Stimulated activated CD8-positive, alpha-beta memory T cell treated with anti-CD3 and anti-CD28 coated beads, Interleukin-15, amount 100 ng/mL, for 48 hours (primary cell): Measurements from ENCODE around the gene SDE2.
"Not testable (repeated sequence)": the region's sequence is repeated elsewhere in the genome, so short reads cannot be mapped to it uniquely, and the experiment has no call there.

Experiments
- DNase-seq, 2 donors: peaks; one replicate each; pipeline ENCODE4 v3.0.0-alpha.2; 2020; ENCODE audit warnings: low read depth in 2 of 2

The SDE2 gene

DNA sequence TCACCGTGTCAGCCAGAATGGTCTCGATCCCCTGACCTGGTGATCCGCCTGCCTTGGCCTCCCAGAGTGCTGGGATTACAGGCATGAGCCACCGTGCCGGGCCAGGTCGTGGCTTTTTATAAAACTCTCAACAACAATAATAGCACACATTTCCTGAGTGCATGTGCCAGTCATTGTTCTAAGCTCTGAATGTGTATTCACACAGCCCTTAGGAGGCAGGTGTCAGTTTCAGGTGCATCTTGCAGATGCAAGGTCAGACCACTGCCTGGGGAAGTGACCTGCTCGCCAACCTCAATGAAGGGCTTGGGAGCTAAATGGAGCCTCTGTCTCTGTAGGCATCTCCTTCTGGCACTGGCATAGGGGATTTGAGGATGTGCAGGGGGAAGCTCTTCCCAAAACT is 56.6 kb downstream of the SDE2 start:
- DNase-seq = no peak

GRCh38 chr1:225941942-225942222 is 57.3 kb downstream of the SDE2 start:
- DNase-seq = no peak

DNA sequence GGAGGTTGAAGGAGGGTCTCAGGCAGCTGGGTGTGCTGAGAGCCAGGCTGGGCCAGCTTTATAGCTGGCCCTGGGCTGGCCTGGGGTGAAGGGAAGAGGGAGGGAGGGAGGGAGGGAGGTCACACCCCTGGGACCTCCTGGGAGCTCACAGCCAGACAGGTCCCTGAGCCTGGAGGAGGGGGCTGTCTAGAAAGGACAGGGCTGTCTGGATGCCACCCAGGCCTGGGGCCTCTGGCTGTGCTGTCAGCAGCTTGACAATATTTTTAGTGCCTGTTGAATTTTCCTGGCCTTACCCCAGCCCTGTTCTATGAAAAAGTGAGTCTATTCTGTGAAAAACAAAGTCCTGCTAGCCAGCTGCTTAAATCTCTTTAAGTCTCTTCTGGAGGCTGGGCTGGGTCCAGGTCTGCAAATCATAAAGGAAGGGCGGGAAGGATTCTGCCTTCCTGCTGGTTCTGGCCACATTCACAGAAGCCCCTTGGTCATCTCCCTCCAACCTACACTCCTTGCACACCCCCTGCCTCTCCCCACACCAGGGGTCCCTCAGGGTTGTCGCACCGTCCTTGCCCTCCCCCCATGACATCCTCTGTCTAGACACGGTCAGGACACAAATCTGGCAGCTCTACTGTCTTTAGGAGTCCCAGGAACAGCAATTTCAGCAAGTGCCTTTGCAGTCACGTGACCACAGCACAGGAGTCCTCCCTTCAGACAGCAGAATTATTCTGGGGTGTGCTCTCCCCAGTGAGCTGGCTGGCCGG is 57.8 kb downstream of the SDE2 start, which contains the start of gene LEFTY2:
TSS of gene LEFTY2 (minus strand) at position 34 of the 755 bp plus-strand sequence. CDS start 80 bp downstream, outside the sequence.
- DNase-seq = no peak

DNA sequence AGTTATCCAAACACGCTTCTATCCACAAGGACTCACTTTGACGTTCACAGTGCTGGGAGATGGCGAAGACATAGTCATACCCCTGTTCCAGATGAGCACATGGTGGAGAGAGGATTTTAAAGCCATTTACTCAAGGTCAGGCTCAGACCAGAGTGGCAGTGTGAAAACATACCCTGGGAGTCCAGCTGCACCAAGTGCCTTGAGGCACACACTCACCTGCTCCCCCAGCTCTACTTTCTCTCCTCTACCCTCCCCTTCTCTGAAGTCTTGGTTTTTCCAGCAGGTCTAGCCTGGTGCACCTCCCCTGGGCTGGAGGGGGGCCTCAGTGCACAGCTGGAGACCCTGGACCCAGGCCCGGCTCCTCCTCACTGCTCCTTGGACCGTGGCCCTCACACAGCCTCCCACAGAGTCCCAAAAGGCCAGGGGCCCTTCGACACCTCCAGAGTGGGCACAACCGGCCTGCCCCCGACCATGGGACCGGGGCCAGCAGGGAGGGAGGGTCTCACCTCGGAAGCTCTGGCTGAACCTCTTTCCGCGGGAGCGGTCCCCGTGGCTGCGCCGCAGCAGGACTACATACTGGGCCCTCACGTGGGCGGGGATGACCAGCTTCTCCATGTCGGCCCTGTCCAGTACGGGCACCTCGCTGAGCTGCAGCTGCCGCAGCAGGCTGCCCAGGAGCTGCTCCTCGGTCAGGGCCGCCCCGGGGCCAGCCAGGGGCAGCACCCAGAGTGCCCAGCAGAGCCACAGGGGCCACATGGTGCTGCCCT is 58.6 kb downstream of the SDE2 start:
- DNase-seq = no peak

GRCh38 chr1:225939939-225940310 is 59.2 kb downstream of the SDE2 start:
- not testable (repeated sequence) for DNase-seq

DNA sequence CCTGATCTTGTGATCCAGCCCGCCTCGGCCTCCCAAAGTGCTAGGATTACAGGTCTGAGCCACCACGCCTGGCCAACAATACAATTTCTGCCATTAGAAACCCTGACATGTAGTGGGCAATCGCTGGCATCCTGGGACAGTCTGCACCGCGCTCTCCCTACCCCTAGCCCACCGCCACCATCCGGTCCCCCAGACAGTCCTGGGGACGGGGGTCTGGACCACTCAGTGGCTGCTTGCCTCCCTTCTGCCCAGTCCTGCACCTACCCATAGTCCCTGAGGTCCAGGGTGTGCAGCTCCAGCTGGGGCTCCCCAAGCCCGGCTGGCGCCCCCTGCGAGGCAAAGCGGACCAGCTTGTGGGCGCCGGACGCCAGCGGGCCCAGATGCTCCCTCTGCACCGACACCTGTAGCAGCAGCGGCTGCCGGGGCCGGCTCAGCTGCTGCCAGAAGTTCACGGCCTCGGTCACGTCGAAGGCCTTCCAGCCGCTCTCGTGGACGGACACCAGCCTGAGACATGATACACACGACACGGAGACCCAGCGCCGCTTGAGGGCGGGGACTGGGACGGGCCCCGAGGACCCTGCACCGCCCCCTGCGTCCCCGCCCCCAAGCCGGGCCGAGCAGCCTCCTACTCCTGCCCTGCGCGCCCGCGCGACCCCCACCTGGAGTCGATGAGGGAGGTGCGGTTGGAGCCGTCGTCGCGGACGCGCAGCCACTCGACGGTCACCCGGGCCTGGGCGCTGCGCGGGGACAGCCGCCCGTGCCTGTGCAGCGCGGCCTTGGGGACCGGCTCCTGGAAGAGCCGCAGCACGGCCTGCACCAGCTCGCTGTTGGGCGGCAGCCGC is 59.8 kb downstream of the SDE2 start:
- DNase-seq = not testable (repeated sequence)

DNA sequence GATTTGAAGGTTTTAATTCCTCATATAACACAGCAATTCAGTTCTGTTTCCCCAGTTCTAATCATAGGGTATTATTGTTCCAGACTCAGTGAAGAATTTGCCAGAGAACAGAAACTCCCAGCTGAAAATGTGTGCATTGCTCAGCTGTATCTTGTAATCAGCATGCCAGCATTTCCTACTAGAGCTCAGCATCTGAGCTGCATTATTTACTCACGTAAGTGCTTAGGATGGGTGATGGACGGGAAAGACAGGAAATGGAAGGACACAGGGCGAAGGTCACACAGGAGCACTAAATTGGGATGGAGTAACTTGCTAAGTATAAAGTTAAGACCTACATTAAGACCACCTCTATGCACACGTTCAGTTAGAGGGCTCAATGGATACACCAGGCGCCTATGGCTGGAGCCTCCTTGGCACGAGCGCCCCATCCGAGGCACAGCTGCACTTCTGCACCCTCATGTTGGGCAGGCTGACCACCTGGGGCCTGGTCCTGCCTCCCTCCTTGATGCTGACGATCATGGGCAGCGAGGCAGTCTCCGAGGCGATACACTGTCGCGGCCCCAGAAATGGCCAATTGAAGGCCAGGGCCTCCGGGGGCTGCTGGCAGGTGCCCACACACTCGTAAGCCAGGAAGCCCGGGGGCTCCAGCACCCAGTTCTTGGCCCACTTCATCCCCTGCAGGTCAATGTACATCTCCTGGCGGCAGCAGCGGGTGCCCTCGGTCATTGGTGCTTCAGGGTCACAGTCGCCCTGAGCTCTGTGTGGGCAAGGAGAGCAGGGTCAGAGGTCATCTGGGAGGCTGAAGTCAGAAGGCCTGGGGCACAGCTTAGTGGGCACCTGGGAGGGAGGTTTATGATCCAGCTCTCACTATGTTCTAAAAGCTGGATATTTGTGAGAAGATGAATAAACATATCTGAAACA is 61.8 kb downstream of the SDE2 start:
- DNase-seq = no peak

GRCh38 chr1:225936523-225936922 is 62.6 kb downstream of the SDE2 start:
- DNase-seq = no peak

- not testable (repeated sequence) for DNase-seq
Observed at GRCh38 chr1:225936086-225936485, 63.1 kb downstream of the SDE2 start.

- DNase-seq = no peak
Observed at GRCh38 chr1:225934711-225935110, 64.4 kb downstream of the SDE2 start.

GRCh38 chr1:225933072-225933471 is 66.1 kb downstream of the SDE2 start:
- DNase-seq = no peak
